Measurements from ENCODE around the gene LSR. TPM values are rescaled to one million over a fixed set of nuclear protein-coding genes. Genes with fewer than 3 reads are reported as not detected.

The LSR gene
- total RNA-seq, 1 experiment from 2014 or later, result 152 TPM

GRCh38 chr19:35249848-35250711 is 1.3 kb downstream of the LSR start:
- Histone ChIP-seq H4K91ac (ENCODE audit: insufficient read length, low read depth, low read length) (no peak overlapping the region), H2BK5ac (ENCODE audit: insufficient read length, low read length) (no peak overlapping the region), H2BK12ac (ENCODE audit: insufficient read length, low read depth, low read length) (no peak overlapping the region), H4K8ac (replicated peaks; ENCODE audit: insufficient read length, low read depth, low read length) (no peak overlapping the region), H2BK20ac (ENCODE audit: low read depth, low read length, poor library complexity, severe bottlenecking) (no peak overlapping the region), H3T11ph (ENCODE audit: low read length) (no peak overlapping the region), H3K18ac (ENCODE audit: insufficient read length, low read depth, low read length) (no peak overlapping the region), H3K14ac (ENCODE audit: insufficient read depth, low read length) (no peak overlapping the region), H4K20me1 (ENCODE audit: control insufficient read depth, insufficient read depth, insufficient read length) (peaks cover 6% of the 10 kb centered on the region), H3K4ac (ENCODE audit: low read depth, low read length) (no peak overlapping the region), H2BK15ac (ENCODE audit: low read depth, low read length) (no peak overlapping the region), H3K56ac (ENCODE audit: insufficient read length, low read depth, low read length) (no peak overlapping the region), H3K9me3 (ENCODE audit: control insufficient read depth, low read depth, low read length) (no peaks in the 10 kb centered on the region), H3K79me1 (ENCODE audit: insufficient read depth, low read depth, low read length, poor library complexity, severe bottlenecking) (peaks cover 11% of the 10 kb centered on the region), H2BK120ac (ENCODE audit: low read depth, low read length, poor library complexity, severe bottlenecking) (no peak overlapping the region), H3K27ac (ENCODE audit: insufficient read length, low read depth, low read length) (no peak overlapping the region), H3K79me2 (ENCODE audit: insufficient read depth, low read length) (peaks cover 15% of the 10 kb centered on the region; the same call in 1 of the 2 replicates), H3K23me2 (ENCODE audit: insufficient read length, low read depth, low read length, poor library complexity, severe bottlenecking) (peaks cover 7% of the 10 kb centered on the region), H3K27me3 (ENCODE audit: insufficient read depth, low read length) (no peaks in the 10 kb centered on the region), H3K4me2 (ENCODE audit: insufficient read depth, insufficient read length, low read length) (peak overlapping the region; percentile 67), H3K23ac (ENCODE audit: insufficient read length, low read depth, low read length) (no peak overlapping the region), H2AFZ (ENCODE audit: low read length) (no peak overlapping the region), H2AK5ac (ENCODE audit: insufficient read length, low read length) (no peak overlapping the region), H3K9ac (ENCODE audit: extremely low read depth, insufficient read length, low read length) (peak overlapping the region; percentile 99), H4K5ac (ENCODE audit: insufficient read length, low read depth, low read length) (no peak overlapping the region), H3K4me1 (ENCODE audit: insufficient read depth, low read length) (no peaks in the 10 kb centered on the region; the same call in 1 of the 2 replicates)
- peaks cover 39 to 58% (median 55%) of the 10 kb centered on the region in 3 experiments for H3K36me3 Mint-ChIP-seq (ENCODE audit: insufficient read depth in 1 of 3, low read depth in 3 of 3)
- no peak for TF ChIP-seq CTCF (conservative IDR thresholded peaks at IDR 0.05)
- no peaks in the 10 kb centered on the region; the same call in 1 of the 2 replicates for H3K27me3 Mint-ChIP-seq (ENCODE audit: low read depth)
- H3K4me3 Mint-ChIP-seq, result peak overlapping the region; percentile 99 to 100
- DNase-seq, result peak; percentile 24
- WGBS (ENCODE audit: extremely low coverage, insufficient read length, low lambda C conversion rate), result no CpG with 5 or more reads among the region's 34 CpGs
- H3K27ac Mint-ChIP-seq, result peak overlapping the region in 2 of 3 experiments; percentile 100; a peak in 4 of 7 replicates
- peaks cover 0 to 3% of the 10 kb centered on the region in 2 experiments; a peak in 1 of 5 replicates for H3K9me3 Mint-ChIP-seq
- peaks cover 38 to 40% of the 10 kb centered on the region in 2 experiments for H3K4me1 Mint-ChIP-seq
